GM12878 (cell line): ENCODE results near the gene NUP210. TPM values are rescaled to one million over a fixed set of nuclear protein-coding genes. Genes with fewer than 3 reads are reported as not detected.

Source experiments
- ATAC-seq: fragments of 200-7000 bp; cut with Tn5 transposase; 3 replicates; pipeline ENCODE4 v1.9.1; 2020; ENCODE audit warnings: mild to moderate bottlenecking, moderate library complexity
- BruUV-seq: library from RNA; stranded (reverse); fragments of 400-500 nt; replicated peaks from 2 replicates; lab custom pipeline; 2021; lab: Mats Ljungman, UMichigan
- CTCF ChIA-PET: fragments of 300-600 bp; sonication (Branson Sonifier 250); formaldehyde crosslinking; extraction: SDS; loops from one replicate; lab custom pipeline; 2021; ENCODE audit warnings: inconsistent platforms; lab: Yijun Ruan, JAX
- POLR2A ChIA-PET: fragments of 350-600 bp; formaldehyde crosslinking; extraction: SDS; loops from one replicate; lab custom pipeline; 2021; ENCODE audit warnings: inconsistent platforms; lab: Charles Lee
- RAD21 ChIA-PET: fragments of 300-600 bp; sonication (Branson Sonifier 250); formaldehyde crosslinking; loops from one replicate; lab custom pipeline; 2023; ENCODE audit warnings: antibody characterized with exemption; ENCODE audit not compliant: unreplicated experiment; lab: Charles Lee
- SMC1A ChIA-PET: fragments of 300-600 bp; sonication (Branson Sonifier 250); formaldehyde crosslinking; loops from one replicate; lab custom pipeline; 2023; ENCODE audit not compliant: unreplicated experiment, uncharacterized antibody; lab: Charles Lee
- DNase-seq: peaks from one replicate; pipeline ENCODE4 v3.0.0-alpha.2; 2011; ENCODE audit warnings: low read depth, low spot score
- FAIRE-seq: peaks from 3 replicates; lab custom pipeline; 2011; peaks lifted over from hg19 to GRCh38; lab: Jason Lieb, UNC
- H2AFZ ChIP-seq: 2 replicates; pipeline ENCODE4 v1.6.0; 2011; ENCODE audit warnings: low read depth, low read length, control low read depth; ENCODE audit not compliant: control insufficient read depth
- H3K27ac ChIP-seq: 2 replicates; pipeline ENCODE4 v1.5.1; 2011; ENCODE audit warnings: control low read depth; ENCODE audit not compliant: control insufficient read depth, insufficient read depth
- H3K27me3 ChIP-seq, 2 experiments: replicated peaks in 1 of 2; 2 replicates each; pipeline versions ENCODE4 v1.6.0 to v1.6.1; 2011; ENCODE audit warnings: low read length in 1 of 2; ENCODE audit not compliant: control insufficient read depth in 2 of 2, insufficient read depth in 2 of 2
- H3K36me3 ChIP-seq, 2 experiments: 2 replicates each; pipeline ENCODE4 v1.5.1; 2011; ENCODE audit warnings: low read length in 1 of 2; ENCODE audit not compliant: control insufficient read depth in 2 of 2, insufficient read depth in 2 of 2
- H3K4me1 ChIP-seq: 2 replicates; pipeline ENCODE4 v1.6.1; 2011; ENCODE audit warnings: mild to moderate bottlenecking, low read length, moderate library complexity, mixed read lengths; ENCODE audit not compliant: control insufficient read depth, insufficient read depth
- H3K4me2 ChIP-seq: 2 replicates; pipeline ENCODE4 v1.6.0; 2011; ENCODE audit warnings: control low read depth; ENCODE audit not compliant: control insufficient read depth, insufficient read depth
- H3K4me3 ChIP-seq: fragments of 200-600 bp; sonication (generic); 2 replicates; pipeline ENCODE4 v1.5.1; 2016
- H3K79me2 ChIP-seq: 2 replicates; pipeline ENCODE4 v1.6.0; 2011; ENCODE audit warnings: low read length; ENCODE audit not compliant: control insufficient read depth, insufficient read depth
- H3K9ac ChIP-seq: 2 replicates; pipeline ENCODE4 v1.8.0; 2011; ENCODE audit warnings: low read length, control low read depth, mixed read lengths; ENCODE audit not compliant: control insufficient read depth, insufficient read depth
- H3K9me3 ChIP-seq: replicated peaks from 3 replicates; pipeline ENCODE4 v1.5.1; 2011; ENCODE audit warnings: mild to moderate bottlenecking, low read length; ENCODE audit not compliant: control insufficient read depth, insufficient read depth
- H4K20me1 ChIP-seq: 2 replicates; pipeline ENCODE4 v1.6.0; 2011; ENCODE audit not compliant: control insufficient read depth, insufficient read depth
- CBX3 ChIP-seq: fragments of 200-600 bp; sonication (generic); IDR thresholded peaks from 2 replicates; pipeline ENCODE4 v1.6.1; 2016; ENCODE audit warnings: low read depth, borderline replicate concordance
- CBX5 ChIP-seq: sonication (generic); IDR thresholded peaks from 2 replicates; pipeline ENCODE4 v1.6.1; 2016; ENCODE audit warnings: low read depth, moderate library complexity, mild to moderate bottlenecking, inconsistent platforms
- EP300 ChIP-seq, 2 experiments: fragments of 150-350 bp in 1 of 2; IDR thresholded peaks; 2 replicates each; pipeline ENCODE4 v1.6.1; 2011 to 2012; ENCODE audit warnings: low read depth in 2 of 2, low read length in 2 of 2, borderline replicate concordance in 1 of 2, improper control_type of control experiment in 1 of 2, inconsistent platforms in 1 of 2; ENCODE audit not compliant: control insufficient read depth in 1 of 2
- GABPA ChIP-seq: IDR thresholded peaks from 2 replicates; pipeline ENCODE4 v1.6.1; 2014; ENCODE audit warnings: antibody characterized with exemption, low read depth, mild to moderate bottlenecking, inconsistent platforms
- HDAC2 ChIP-seq: fragments of 200-600 bp; sonication (generic); IDR thresholded peaks from 2 replicates; pipeline ENCODE4 v1.6.1; 2017
- HDGF ChIP-seq: fragments of 450-650 bp; IDR thresholded peaks from 2 replicates; pipeline ENCODE4 v1.6.1; 2016; ENCODE audit warnings: antibody characterized with exemption
- MTA2 ChIP-seq: fragments of 450-650 bp; IDR thresholded peaks from 2 replicates; pipeline ENCODE4 v1.6.1; 2016; ENCODE audit warnings: low read depth, mild to moderate bottlenecking, moderate library complexity
- MYB ChIP-seq: fragments of 150-350 bp; IDR thresholded peaks from 2 replicates; pipeline ENCODE4 v1.6.1; 2014; ENCODE audit warnings: mild to moderate bottlenecking, low read depth, low read length, borderline replicate concordance
- NFXL1 ChIP-seq: fragments of 450-650 bp; IDR thresholded peaks from 2 replicates; pipeline ENCODE4 v1.6.1; 2017; ENCODE audit warnings: antibody characterized with exemption, mild to moderate bottlenecking, borderline replicate concordance
- RELA ChIP-seq: fragments of 450-650 bp; IDR thresholded peaks from 2 replicates; pipeline ENCODE4 v1.8.0; 2014; ENCODE audit warnings: borderline replicate concordance; ENCODE audit not compliant: partially characterized antibody
- SREBF1 ChIP-seq: IDR thresholded peaks from 2 replicates; pipeline ENCODE4 v1.6.1; 2012; ENCODE audit warnings: mild to moderate bottlenecking, low read length
- WGBS: methylation state at CpG from one replicate; pipeline ENCODE4 v1.1.6; 2016; ENCODE audit warnings: low lambda C conversion rate; ENCODE audit not compliant: insufficient replicate concordance, insufficient coverage; ENCODE audit errors: missing lambda C conversion rate; 5-methylcytosine and 5-hydroxymethylcytosine counted together
- in situ Hi-C: fragments of 300-500 bp; cut with MboI; formaldehyde crosslinking; loops from 9 replicates; pipeline ENCODE4 v1.14.3; 2018; ENCODE audit warnings: mixed read lengths
- intact Hi-C: fragments of 100-400 bp; cut with micrococcal nuclease; formaldehyde crosslinking; loops from one replicate; pipeline ENCODE4 v1.14.2; 2022; ENCODE audit not compliant: unreplicated experiment
- polyA plus RNA-seq, 11 experiments: library from polyadenylated mRNA; depleted of rRNA in 4 of 11; unstranded in 6 of 11; stranded (reverse) in 5 of 11; fragments of >200 nt; fragmentation: Nextera tagmentation in 4 of 11; fragmentation: Illumina TruSeq in 1 of 11; extraction: Ambion mirVana in 4 of 11; extraction: Trizol in 1 of 11; gene quantifications; 1 replicate in 1 of 11; 2 replicates in 10 of 11; pipeline versions ENCODE4 v1.2.1 to v1.2.3, GENCODE V29; 2011 to 2016; ENCODE audit warnings: inconsistent platforms in 2 of 11, missing spikeins in 2 of 11, low read depth in 1 of 11
- total RNA-seq, 4 experiments: library from RNA; depleted of rRNA in 3 of 4; stranded (reverse); fragments of >200 nt in 3 of 4; fragmentation: Illumina TruSeq in 1 of 4; extraction: Trizol in 1 of 4; gene quantifications; 2 replicates each; pipeline versions ENCODE4 v1.2.1 to v1.2.3, GENCODE V29; 2013 to 2021
- TF ChIP-seq, protein P1 (sequence below): fragments of 450-650 bp; IDR thresholded peaks from 2 replicates; pipeline ENCODE4 v1.6.1; 2017; ENCODE audit warnings: low read depth, mild to moderate bottlenecking, moderate library complexity
- TF ChIP-seq, protein P2 (sequence below): IDR thresholded peaks from 2 replicates; pipeline ENCODE4 v1.6.1; 2012; ENCODE audit warnings: mild to moderate bottlenecking, low read depth, low read length
- TF ChIP-seq, protein P3 (sequence below): fragments of 450-650 bp; IDR thresholded peaks from 2 replicates; pipeline ENCODE4 v1.6.1; 2018; ENCODE audit warnings: borderline replicate concordance, mild to moderate bottlenecking; ENCODE audit not compliant: partially characterized antibody

Gene NUP210
- total and polyA plus RNA-seq, 10 of the 15 experiments (the other 5 are each of a cell fraction or from before 2014, with no cell fraction given) = 2.9 to 150 (median 76.0) TPM

DNA sequence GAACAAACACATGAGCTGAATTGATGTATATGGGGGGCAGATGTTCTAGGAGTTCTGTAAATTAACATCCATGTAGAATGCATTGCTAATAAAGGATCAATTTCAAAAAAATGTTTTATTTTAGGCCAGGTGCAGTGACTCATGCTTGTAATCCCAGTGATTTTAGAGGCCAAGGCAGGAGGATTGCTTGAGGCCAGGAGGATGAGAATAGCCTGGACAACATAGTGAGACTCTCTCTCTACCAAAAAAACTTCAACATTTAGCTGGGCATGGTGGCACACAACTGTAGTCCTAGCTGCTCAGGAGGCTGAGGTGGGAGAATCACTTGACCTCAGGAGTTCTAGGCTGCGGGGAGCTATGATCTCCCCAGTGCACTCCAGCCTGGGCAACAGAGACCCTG is 6.5 kb upstream of the NUP210 start:
- POLR2A ChIA-PET = interaction anchor here (0.6 to 1.9 kb wide), 2 partner anchors 10 to 149 kb away, joined by 4 to 7 read pairs; no protein-coding TSS in a partner anchor
- in situ Hi-C loops = no loop called here
- H3K36me3 ChIP-seq = no peaks in the 10 kb centered on the region
- TF ChIP-seq EP300 (IDR thresholded peaks at IDR 0.05; ENCODE audit: borderline replicate concordance in 1 of 2, control insufficient read depth in 1 of 2, low read depth in 2 of 2, low read length in 2 of 2) = no peak
- TF ChIP-seq MTA2 = no peak
- TF ChIP-seq, protein P1, sequence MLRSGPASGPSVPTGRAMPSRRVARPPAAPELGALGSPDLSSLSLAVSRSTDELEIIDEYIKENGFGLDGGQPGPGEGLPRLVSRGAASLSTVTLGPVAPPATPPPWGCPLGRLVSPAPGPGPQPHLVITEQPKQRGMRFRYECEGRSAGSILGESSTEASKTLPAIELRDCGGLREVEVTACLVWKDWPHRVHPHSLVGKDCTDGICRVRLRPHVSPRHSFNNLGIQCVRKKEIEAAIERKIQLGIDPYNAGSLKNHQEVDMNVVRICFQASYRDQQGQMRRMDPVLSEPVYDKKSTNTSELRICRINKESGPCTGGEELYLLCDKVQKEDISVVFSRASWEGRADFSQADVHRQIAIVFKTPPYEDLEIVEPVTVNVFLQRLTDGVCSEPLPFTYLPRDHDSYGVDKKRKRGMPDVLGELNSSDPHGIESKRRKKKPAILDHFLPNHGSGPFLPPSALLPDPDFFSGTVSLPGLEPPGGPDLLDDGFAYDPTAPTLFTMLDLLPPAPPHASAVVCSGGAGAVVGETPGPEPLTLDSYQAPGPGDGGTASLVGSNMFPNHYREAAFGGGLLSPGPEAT = no peak
- no peak for TF ChIP-seq NFXL1
- no peak for TF ChIP-seq HDGF
- no peak for TF ChIP-seq RELA
- TF ChIP-seq, protein P2, sequence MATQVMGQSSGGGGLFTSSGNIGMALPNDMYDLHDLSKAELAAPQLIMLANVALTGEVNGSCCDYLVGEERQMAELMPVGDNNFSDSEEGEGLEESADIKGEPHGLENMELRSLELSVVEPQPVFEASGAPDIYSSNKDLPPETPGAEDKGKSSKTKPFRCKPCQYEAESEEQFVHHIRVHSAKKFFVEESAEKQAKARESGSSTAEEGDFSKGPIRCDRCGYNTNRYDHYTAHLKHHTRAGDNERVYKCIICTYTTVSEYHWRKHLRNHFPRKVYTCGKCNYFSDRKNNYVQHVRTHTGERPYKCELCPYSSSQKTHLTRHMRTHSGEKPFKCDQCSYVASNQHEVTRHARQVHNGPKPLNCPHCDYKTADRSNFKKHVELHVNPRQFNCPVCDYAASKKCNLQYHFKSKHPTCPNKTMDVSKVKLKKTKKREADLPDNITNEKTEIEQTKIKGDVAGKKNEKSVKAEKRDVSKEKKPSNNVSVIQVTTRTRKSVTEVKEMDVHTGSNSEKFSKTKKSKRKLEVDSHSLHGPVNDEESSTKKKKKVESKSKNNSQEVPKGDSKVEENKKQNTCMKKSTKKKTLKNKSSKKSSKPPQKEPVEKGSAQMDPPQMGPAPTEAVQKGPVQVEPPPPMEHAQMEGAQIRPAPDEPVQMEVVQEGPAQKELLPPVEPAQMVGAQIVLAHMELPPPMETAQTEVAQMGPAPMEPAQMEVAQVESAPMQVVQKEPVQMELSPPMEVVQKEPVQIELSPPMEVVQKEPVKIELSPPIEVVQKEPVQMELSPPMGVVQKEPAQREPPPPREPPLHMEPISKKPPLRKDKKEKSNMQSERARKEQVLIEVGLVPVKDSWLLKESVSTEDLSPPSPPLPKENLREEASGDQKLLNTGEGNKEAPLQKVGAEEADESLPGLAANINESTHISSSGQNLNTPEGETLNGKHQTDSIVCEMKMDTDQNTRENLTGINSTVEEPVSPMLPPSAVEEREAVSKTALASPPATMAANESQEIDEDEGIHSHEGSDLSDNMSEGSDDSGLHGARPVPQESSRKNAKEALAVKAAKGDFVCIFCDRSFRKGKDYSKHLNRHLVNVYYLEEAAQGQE = no peak
- no peak for TF ChIP-seq CBX5
- TF ChIP-seq, protein P3, sequence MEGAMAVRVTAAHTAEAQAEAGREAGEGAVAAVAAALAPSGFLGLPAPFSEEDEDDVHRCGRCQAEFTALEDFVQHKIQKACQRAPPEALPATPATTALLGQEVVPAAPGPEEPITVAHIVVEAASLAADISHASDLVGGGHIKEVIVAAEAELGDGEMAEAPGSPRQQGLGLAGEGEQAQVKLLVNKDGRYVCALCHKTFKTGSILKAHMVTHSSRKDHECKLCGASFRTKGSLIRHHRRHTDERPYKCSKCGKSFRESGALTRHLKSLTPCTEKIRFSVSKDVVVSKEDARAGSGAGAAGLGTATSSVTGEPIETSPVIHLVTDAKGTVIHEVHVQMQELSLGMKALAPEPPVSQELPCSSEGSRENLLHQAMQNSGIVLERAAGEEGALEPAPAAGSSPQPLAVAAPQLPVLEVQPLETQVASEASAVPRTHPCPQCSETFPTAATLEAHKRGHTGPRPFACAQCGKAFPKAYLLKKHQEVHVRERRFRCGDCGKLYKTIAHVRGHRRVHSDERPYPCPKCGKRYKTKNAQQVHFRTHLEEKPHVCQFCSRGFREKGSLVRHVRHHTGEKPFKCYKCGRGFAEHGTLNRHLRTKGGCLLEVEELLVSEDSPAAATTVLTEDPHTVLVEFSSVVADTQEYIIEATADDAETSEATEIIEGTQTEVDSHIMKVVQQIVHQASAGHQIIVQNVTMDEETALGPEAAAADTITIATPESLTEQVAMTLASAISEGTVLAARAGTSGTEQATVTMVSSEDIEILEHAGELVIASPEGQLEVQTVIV = no peak
- no peak for TF ChIP-seq MYB
- no peak for TF ChIP-seq HDAC2
- TF ChIP-seq GABPA = no peak
- no peak for TF ChIP-seq CBX3
- TF ChIP-seq SREBF1 = no peak

More for the DNA sequence above, 6.5 kb upstream of the NUP210 start:
- Histone ChIP-seq H3K4me1 (peaks cover under 1% of the 10 kb centered on the region), H4K20me1 (no peaks in the 10 kb centered on the region), H3K79me2 (no peaks in the 10 kb centered on the region; the same call in 1 of the 2 replicates), H3K4me3 (no peak overlapping the region), H3K4me2 (no peak overlapping the region), H3K27ac (no peak overlapping the region), H3K9me3 (no peaks in the 10 kb centered on the region), H2AFZ (no peak overlapping the region), H3K27me3 (no peaks in the 10 kb centered on the region), H3K9ac (no peak overlapping the region)
- intact Hi-C loops = no loop called here
- no peak for ATAC-seq
- no peak for FAIRE-seq
- no peak for DNase-seq
- ChIA-PET SMC1A (interaction anchor here (1.0 to 2.0 kb wide), 4 partner anchors 10 to 27 kb away, joined by 3 to 12 read pairs (median 4); no protein-coding TSS in a partner anchor), RAD21 (interaction anchor here (1.6 kb wide), 1 partner anchor 26 kb away, joined by 7 read pairs; no protein-coding TSS in a partner anchor), CTCF (interaction anchor here (0.6 to 3.2 kb wide), 5 partner anchors 9 to 26 kb away, joined by 3 to 20 read pairs (median 8); no protein-coding TSS in a partner anchor)
- WGBS = 80% methylated on average over 1 of the region's 1 CpG
- no TSS peak for BruUV-seq
